IPS-15b (cell line): ENCODE data around the gene RMRP.
A peak's percentile ranks its signal among the peaks of the same experiment; 100 is the strongest.

ENCODE experiments used
- H3K27me3 ChIP-seq: one replicate; pipeline ENCODE4 v1.6.1; 2013; ENCODE audit warnings: low read length; ENCODE audit not compliant: control insufficient read depth, insufficient read depth
- H3K36me3 ChIP-seq: one replicate; pipeline ENCODE4 v1.6.1; 2013; ENCODE audit warnings: low read length; ENCODE audit not compliant: control insufficient read depth, insufficient read depth
- H3K4me1 ChIP-seq: one replicate; pipeline ENCODE4 v1.6.1; 2013; ENCODE audit warnings: mild to moderate bottlenecking, low read length; ENCODE audit not compliant: control insufficient read depth, insufficient read depth
- H3K4me3 ChIP-seq: one replicate; pipeline ENCODE4 v1.5.1; 2013; ENCODE audit warnings: low read depth, low read length
- H3K9ac ChIP-seq: one replicate; pipeline ENCODE4 v1.6.1; 2013; ENCODE audit warnings: low read depth, mild to moderate bottlenecking, low read length
- H3K9me3 ChIP-seq: one replicate; pipeline ENCODE4 v1.6.1; 2013; ENCODE audit warnings: mild to moderate bottlenecking, low read length; ENCODE audit not compliant: control insufficient read depth, insufficient read depth

The RMRP gene

DNA sequence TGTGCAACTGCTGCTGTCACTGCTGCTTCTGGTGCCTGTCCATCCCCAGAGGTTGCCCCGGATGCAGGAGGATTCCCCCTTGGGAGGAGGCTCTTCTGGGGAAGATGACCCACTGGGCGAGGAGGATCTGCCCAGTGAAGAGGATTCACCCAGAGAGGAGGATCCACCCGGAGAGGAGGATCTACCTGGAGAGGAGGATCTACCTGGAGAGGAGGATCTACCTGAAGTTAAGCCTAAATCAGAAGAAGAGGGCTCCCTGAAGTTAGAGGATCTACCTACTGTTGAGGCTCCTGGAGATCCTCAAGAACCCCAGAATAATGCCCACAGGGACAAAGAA is 16.2 kb upstream of the RMRP start:
- Histone ChIP-seq H3K27me3 (peaks cover 9% of the 10 kb centered on the region), H3K9me3 (no peaks in the 10 kb centered on the region), H3K36me3 (no peaks in the 10 kb centered on the region), H3K4me3 (no peak overlapping the region), H3K9ac (no peak overlapping the region), H3K4me1 (peaks cover 3% of the 10 kb centered on the region)

DNA sequence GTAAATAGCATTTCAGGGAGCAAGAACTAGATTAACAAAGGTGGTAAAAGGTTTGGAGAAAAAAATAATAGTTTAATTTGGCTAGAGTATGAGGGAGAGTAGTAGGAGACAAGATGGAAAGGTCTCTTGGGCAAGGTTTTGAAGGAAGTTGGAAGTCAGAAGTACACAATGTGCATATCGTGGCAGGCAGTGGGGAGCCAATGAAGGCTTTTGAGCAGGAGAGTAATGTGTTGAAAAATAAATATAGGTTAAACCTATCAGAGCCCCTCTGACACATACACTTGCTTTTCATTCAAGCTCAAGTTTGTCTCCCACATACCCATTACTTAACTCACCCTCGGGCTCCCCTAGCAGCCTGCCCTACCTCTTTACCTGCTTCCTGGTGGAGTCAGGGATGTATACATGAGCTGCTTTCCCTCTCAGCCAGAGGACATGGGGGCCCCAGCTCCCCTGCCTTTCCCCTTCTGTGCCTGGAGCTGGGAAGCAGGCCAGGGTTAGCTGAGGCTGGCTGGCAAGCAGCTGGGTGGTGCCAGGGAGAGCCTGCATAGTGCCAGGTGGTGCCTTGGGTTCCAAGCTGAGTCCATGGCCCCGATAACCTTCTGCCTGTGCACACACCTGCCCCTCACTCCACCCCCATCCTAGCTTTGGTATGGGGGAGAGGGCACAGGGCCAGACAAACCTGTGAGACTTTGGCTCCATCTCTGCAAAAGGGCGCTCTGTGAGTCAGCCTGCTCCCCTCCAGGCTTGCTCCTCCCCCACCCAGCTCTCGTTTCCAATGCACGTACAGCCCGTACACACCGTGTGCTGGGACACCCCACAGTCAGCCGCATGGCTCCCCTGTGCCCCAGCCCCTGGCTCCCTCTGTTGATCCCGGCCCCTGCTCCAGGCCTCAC is 15.6 kb upstream of the RMRP start, which contains the start of gene CA9:
Gene CA9, plus strand, starts transcription at position 797 of the 893 bp plus-strand sequence. Its CDS starts 32 bp downstream, at position 829.
- H3K27me3 ChIP-seq = peaks cover 9% of the 10 kb centered on the region
- no peaks in the 10 kb centered on the region for H3K9me3 ChIP-seq
- H3K36me3 ChIP-seq = no peaks in the 10 kb centered on the region
- peaks cover 3% of the 10 kb centered on the region for H3K4me1 ChIP-seq
- no peak within 1 kb of the TSS for H3K9ac ChIP-seq
- H3K4me3 ChIP-seq = no peak within 1 kb of the TSS

DNA sequence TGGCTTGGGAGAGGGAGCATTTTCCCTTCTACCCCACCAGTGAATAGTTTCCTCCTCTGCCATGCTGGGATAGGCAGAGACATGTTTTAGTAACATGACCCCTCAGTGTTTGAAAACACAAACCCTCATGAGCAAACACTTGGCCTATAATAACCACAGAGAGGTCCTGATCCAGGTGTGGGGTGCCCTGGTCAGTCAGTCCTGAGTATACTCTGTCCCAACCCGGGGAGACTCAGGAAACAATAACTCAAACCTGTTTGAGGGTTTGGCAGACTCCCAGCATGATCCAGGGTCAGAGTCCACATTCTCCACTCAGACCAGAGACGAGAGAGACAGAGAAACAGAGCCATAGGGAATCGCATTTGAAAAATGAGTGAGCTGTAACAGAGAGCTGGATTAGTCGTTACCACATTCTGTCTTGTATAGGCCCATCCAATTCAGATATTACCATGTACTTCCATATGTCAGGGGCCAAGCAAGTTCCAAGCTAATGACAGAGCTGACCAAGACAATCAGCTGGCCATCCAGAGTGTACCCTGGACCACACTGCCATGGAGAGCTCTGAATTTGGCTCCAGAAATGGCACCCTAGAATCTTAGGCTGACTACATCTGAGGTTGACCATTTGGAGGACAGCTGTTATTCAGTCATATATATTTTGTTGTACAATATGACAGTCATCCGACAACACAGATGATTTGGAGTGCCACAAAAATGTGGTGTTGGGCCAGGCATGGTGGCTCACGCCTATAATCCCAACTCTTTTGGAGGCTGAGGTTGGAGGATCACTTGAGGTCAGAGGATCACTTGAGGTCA is 11.7 kb upstream of the RMRP start:
- Histone ChIP-seq H3K9ac (no peak overlapping the region), H3K27me3 (peaks cover 5% of the 10 kb centered on the region), H3K9me3 (no peaks in the 10 kb centered on the region), H3K36me3 (no peaks in the 10 kb centered on the region), H3K4me3 (no peak overlapping the region), H3K4me1 (no peaks in the 10 kb centered on the region)

DNA sequence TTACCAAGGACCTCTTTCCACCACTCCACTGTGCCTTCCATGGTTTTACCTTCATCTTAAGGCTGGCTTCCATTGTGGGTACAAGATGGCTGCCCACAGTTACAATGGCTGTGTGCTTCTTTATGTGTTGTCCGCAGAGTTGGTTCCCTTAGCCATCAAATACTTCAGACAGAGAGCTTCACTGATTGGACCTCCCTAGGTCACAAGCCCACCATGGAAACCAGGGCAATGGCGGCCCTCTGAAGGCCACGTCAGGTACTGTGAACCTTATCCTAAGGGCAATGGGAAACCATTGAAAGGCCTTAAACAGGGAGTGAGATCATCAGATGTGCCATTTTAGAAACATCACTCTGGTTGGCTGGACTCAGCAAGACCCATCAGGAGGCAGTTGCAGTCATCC is 10.1 kb upstream of the RMRP start:
- Histone ChIP-seq H3K27me3 (no peaks in the 10 kb centered on the region), H3K36me3 (peaks cover 5% of the 10 kb centered on the region), H3K9ac (no peak overlapping the region), H3K9me3 (no peaks in the 10 kb centered on the region), H3K4me3 (no peak overlapping the region), H3K4me1 (peaks cover 7% of the 10 kb centered on the region)

DNA sequence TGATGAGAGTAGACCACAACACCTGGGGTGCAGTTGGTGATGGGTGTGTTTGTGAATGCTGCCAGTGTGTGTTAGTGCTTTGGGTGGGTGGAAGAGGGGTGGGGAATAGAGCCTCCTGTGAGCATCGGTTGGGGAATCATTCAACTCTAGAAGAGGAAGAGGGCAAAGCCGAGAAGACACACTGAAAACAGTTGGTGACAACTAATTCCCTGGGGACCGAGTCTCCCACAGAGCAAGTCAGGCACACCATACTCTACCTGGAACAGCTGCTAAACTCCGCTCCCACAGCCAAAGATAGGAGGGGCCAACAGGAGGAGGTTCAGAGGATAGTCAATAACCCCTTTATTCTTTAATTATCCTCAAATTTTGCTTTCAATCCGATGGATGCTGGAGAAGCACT is 8.7 kb upstream of the RMRP start:
- peaks cover 7% of the 10 kb centered on the region for H3K4me1 ChIP-seq
- H3K4me3 ChIP-seq = no peak overlapping the region
- H3K36me3 ChIP-seq = peaks cover 17% of the 10 kb centered on the region
- no peaks in the 10 kb centered on the region for H3K27me3 ChIP-seq
- H3K9me3 ChIP-seq = no peaks in the 10 kb centered on the region
- no peak overlapping the region for H3K9ac ChIP-seq

DNA sequence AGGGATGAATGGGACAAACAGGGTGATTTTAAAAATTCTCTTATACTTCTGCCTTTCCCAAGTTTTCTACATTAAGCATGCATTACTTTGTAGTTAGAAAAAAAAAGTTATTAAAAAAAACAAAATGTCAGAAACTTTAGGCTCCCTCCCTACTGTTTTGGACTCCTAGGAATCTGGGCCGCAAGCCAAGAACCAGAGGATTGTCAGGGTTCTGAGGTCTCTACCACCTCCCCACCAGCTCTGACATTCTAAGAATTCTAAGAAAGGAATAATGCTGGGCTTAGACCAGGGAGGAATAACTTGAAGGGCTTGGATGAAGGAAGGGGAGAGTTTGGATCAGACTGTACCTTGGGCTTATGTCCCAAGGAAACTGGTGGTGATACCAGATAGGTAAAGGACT is 8.2 kb upstream of the RMRP start:
- Histone ChIP-seq H3K36me3 (peaks cover 17% of the 10 kb centered on the region), H3K9ac (no peak overlapping the region), H3K4me1 (peaks cover 7% of the 10 kb centered on the region), H3K9me3 (no peaks in the 10 kb centered on the region), H3K27me3 (no peaks in the 10 kb centered on the region), H3K4me3 (no peak overlapping the region)

DNA sequence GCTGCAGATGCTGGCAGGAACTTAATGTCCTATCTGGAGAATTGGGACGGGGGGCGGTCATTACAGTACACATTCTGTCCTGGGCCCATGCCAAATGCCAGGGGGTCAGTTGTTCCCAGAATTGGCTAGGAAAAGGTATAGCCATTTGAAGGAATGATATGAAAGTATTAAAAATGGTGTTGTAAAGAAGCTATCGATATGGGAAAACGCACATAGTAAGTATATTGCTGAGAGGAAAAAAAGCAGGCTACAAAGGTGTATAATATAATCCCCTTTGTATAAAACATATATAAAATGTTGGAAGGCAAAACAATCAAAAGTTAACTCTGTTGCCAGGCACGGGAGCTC is 7.6 kb upstream of the RMRP start:
- Histone ChIP-seq H3K27me3 (no peaks in the 10 kb centered on the region), H3K9me3 (no peaks in the 10 kb centered on the region), H3K4me3 (peak overlapping the region; percentile 92), H3K9ac (no peak overlapping the region), H3K36me3 (peaks cover 21% of the 10 kb centered on the region), H3K4me1 (peaks cover 7% of the 10 kb centered on the region)

DNA sequence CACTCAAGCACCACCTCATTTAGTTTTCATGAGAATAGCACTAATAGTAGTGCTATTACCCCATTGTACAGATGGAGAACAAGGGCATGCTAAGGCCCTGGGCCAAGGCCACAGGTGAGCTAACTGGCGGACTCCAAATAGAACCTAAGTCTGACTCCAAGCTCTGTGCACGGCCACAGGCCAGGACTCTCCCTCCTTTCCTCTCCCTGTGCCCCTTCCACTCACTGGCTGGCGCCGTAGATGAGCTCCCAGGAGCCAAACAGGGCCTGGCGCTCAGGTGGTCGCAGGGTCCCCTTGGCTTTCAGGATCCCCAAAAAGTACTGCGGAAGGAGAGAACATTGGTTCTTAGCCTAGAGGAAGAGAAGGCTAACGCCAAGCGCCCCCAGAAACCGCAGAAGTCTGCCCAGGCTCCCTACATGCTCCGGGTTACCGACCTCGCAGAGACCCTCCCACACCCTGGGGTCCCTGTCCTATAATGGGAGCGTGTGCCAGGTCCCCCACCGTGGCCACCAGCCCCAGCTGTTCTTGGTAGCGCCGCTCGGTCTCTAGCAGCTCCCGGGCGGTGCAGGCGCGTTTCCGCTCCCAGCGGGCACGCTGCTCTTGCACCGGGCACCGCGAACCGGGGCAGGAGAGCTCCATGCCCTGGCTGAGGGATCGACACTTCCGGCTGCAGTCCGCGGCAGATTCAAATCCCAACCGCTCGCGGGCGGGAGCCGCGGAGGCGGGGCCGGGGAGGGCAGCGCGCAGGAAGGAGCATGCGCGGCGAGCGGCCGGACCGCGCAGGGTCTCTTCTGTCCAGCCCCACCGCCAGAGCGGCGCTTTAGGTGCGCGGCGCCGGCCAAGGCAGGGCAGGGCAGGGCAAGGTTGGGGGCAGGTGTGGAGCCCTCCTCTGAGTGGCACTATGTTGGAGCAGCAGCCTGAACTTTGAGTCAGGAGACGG is 7.0 kb upstream of the RMRP start, which contains the start of gene ARHGEF39:
Gene ARHGEF39, minus strand, starts transcription at position 665 of the 940 bp plus-strand sequence. Its CDS starts 26 bp downstream, at position 639.
- no peaks in the 10 kb centered on the region for H3K9me3 ChIP-seq
- peaks cover 7% of the 10 kb centered on the region for H3K4me1 ChIP-seq
- H3K27me3 ChIP-seq = no peaks in the 10 kb centered on the region
- peaks cover 27% of the 10 kb centered on the region for H3K36me3 ChIP-seq
- peak within 1 kb of the TSS; percentile 94 for H3K9ac ChIP-seq
- peak within 1 kb of the TSS; percentile 92 for H3K4me3 ChIP-seq

DNA sequence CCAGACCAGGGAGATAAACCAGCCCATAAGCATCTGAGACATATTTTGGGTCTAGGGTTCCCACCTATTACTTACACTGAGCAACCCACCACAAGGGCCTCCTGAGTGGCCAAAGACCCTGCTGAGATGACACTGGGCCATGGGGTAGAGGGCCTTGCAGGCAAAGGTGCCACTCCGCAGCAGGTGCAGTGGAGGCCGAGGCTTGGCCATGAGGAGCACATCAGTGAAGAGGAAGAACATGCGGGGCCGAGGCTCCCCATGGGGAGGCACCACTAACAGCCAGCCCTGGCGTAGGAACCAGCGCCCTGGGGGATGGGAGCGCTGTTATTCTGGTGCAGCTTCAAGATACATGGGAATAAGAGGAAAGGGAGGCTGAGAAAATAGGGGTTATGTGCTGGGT is 4.6 kb upstream of the RMRP start:
- H3K27me3 ChIP-seq = no peaks in the 10 kb centered on the region
- no peaks in the 10 kb centered on the region for H3K9me3 ChIP-seq
- no peak overlapping the region for H3K9ac ChIP-seq
- H3K4me3 ChIP-seq = no peak overlapping the region
- H3K4me1 ChIP-seq = peaks cover 7% of the 10 kb centered on the region
- peaks cover 27% of the 10 kb centered on the region for H3K36me3 ChIP-seq

DNA sequence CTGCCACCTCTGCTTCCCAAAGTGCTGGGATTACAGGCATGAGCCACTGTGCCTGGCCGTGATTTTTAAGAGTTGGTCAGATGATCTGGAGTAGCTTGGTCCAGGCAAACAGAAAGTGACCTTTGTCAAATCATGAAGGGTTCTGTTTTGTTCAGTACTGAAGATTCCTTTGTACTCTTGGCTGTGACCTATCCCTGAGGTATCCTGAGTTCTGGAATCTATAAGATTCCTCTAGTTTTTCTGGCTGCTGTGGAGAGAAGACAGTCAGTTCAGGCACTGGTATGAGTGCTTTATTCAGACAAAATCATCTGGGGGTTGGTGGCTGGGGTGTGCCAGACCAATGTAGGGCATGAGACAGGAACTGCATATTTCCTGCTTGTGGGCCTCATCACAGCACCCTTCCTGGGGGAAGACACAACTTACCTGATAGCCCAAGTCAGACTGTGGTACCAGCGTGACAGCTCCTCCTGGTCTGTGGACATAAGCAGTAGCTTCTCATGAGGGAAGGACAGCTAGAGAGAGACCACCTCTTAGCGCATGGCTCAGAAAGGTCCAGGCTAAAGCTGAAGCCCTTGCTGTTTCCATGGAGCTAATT is 4.0 kb upstream of the RMRP start:
- H3K4me1 ChIP-seq = peaks cover 7% of the 10 kb centered on the region
- no peak overlapping the region for H3K9ac ChIP-seq
- H3K4me3 ChIP-seq = no peak overlapping the region
- no peaks in the 10 kb centered on the region for H3K9me3 ChIP-seq
- peaks cover 27% of the 10 kb centered on the region for H3K36me3 ChIP-seq
- no peaks in the 10 kb centered on the region for H3K27me3 ChIP-seq

DNA sequence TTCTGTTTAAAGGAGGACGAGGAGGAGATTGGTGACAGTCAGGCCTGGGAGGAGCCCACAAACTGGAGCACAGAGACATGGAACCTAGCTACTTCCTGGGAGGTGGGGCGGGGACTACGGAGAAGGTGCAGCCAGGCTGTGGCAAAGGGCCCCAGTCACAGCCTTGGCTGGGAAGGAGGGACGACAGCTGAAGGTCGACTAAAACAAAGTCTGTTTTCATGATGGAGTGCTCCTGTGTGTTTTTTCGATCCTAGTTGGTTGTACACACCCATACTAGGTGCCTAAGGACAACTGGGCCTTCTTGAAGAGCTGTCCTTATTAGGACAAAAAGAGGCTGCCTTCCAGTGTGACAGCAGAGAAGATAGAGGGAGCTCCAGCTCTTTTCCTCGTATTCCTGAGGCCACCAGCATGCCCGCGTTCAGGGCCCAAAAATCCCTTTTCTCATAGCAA is 3.2 kb upstream of the RMRP start:
- Histone ChIP-seq H3K36me3 (peaks cover 27% of the 10 kb centered on the region), H3K9ac (no peak overlapping the region), H3K4me3 (no peak overlapping the region)

More for the DNA sequence above, 3.2 kb upstream of the RMRP start:
- H3K9me3 ChIP-seq = no peaks in the 10 kb centered on the region
- peaks cover 7% of the 10 kb centered on the region for H3K4me1 ChIP-seq
- peaks cover 7% of the 10 kb centered on the region for H3K27me3 ChIP-seq
